Brain pericyte (primary cell): ENCODE results near the gene OPN1MW3.
"Not testable (repeated sequence)": the region's sequence is repeated elsewhere in the genome, so short reads cannot be mapped to it uniquely, and the experiment has no call there.

Experiments used
- DNase-seq: peaks from one replicate; pipeline ENCODE4 v3.0.0-alpha.2; 2012; ENCODE audit warnings: low read depth, low spot score

Gene OPN1MW3

GRCh38 chrX:154257282-154257681 lies at the start of gene OPN1MW3:
OPN1MW3 (plus strand) TSS chrX:154257582; CDS start chrX:154257620, 38 bp downstream.
- not testable (repeated sequence) for DNase-seq

- not testable (repeated sequence) for DNase-seq
Measured at GRCh38 chrX:154209670-154210418, 47.5 kb upstream of the OPN1MW3 start.

GRCh38 chrX:154211057-154211456 lies 46.3 kb upstream of the OPN1MW3 start:
- not testable (repeated sequence) for DNase-seq

GRCh38 chrX:154211499-154211898 lies 45.9 kb upstream of the OPN1MW3 start:
- not testable (repeated sequence) for DNase-seq

- DNase-seq: not testable (repeated sequence)
Measured at GRCh38 chrX:154219456-154219855, 37.9 kb upstream of the OPN1MW3 start, which contains the start of gene OPN1MW2. OPN1MW2 (plus strand) TSS chrX:154219756; CDS start chrX:154219816, 60 bp downstream.

GRCh38 chrX:154225292-154225691 lies 32.1 kb upstream of the OPN1MW3 start:
- DNase-seq: not testable (repeated sequence)

- DNase-seq: not testable (repeated sequence)
Measured at GRCh38 chrX:154226706-154227105, 30.7 kb upstream of the OPN1MW3 start.

GRCh38 chrX:154231443-154231842 lies 25.9 kb upstream of the OPN1MW3 start:
- DNase-seq: not testable (repeated sequence)

GRCh38 chrX:154233620-154234019 lies 23.8 kb upstream of the OPN1MW3 start:
- not testable (repeated sequence) for DNase-seq

GRCh38 chrX:154238939-154239559 lies 18.3 kb upstream of the OPN1MW3 start:
- not testable (repeated sequence) for DNase-seq

- DNase-seq: not testable (repeated sequence)
Measured at GRCh38 chrX:154239982-154240503, 17.3 kb upstream of the OPN1MW3 start.

- not testable (repeated sequence) for DNase-seq
Measured at GRCh38 chrX:154247377-154248045, 9.9 kb upstream of the OPN1MW3 start.

- DNase-seq: not testable (repeated sequence)
Measured at GRCh38 chrX:154248076-154248475, 9.3 kb upstream of the OPN1MW3 start.

GRCh38 chrX:154258711-154259110 lies 1.3 kb downstream of the OPN1MW3 start:
- DNase-seq: not testable (repeated sequence)

- not testable (repeated sequence) for DNase-seq
Measured at GRCh38 chrX:154263072-154263471, 5.7 kb downstream of the OPN1MW3 start.

GRCh38 chrX:154269245-154269644 lies 11.9 kb downstream of the OPN1MW3 start:
- not testable (repeated sequence) for DNase-seq

- DNase-seq: not testable (repeated sequence)
Measured at GRCh38 chrX:154284489-154285338, 27.3 kb downstream of the OPN1MW3 start.

GRCh38 chrX:154286406-154286805 lies 29.0 kb downstream of the OPN1MW3 start:
- DNase-seq: not testable (repeated sequence)

GRCh38 chrX:154294791-154295574 lies 37.6 kb downstream of the OPN1MW3 start, which contains the start of gene TEX28:
TEX28 (minus strand) TSS chrX:154295124; CDS start chrX:154292117, 3,007 bp downstream.
- DNase-seq: no peak
